Brain microvascular endothelial cell (primary cell): ENCODE measurements around the gene ATXN2.
A peak's percentile ranks its signal among the peaks of the same experiment; 100 is the strongest.

Experiments
- DNase-seq: peaks from one replicate; pipeline ENCODE4 v3.0.0-alpha.2; 2020
- H3K27ac ChIP-seq: fragments of 250-450 bp; sonication (Bioruptor Pico); 2 replicates; pipeline ENCODE4 v1.5.1; 2020; ENCODE audit warnings: mild to moderate bottlenecking, moderate library complexity
- H3K27me3 ChIP-seq: fragments of 250-450 bp; sonication (Bioruptor Pico); replicated peaks from 2 replicates; pipeline ENCODE4 v1.5.1; 2020; ENCODE audit warnings: mild to moderate bottlenecking
- H3K36me3 ChIP-seq: fragments of 250-450 bp; sonication (Bioruptor Pico); replicated peaks from 2 replicates; pipeline ENCODE4 v1.5.1; 2020; ENCODE audit warnings: mild to moderate bottlenecking
- H3K4me3 ChIP-seq: 2 replicates; pipeline ENCODE4 v1.5.1; 2011; ENCODE audit warnings: low read depth, mild to moderate bottlenecking, control low read depth, low read length, moderate library complexity
- in situ Hi-C: cut with HindIII; loops from 2 replicates; pipeline ENCODE4 v1.10.0; 2017; ENCODE audit warnings: low sequenced_read_pairs, low pct_ligation_motif_present
- TF ChIP-seq, protein P1 (sequence below): IDR thresholded peaks from 2 replicates; pipeline ENCODE4 v1.5.1; 2011; ENCODE audit warnings: low read depth, mild to moderate bottlenecking, moderate library complexity, low read length, control low read depth, inconsistent platforms; ENCODE audit errors: missing control alignments

Gene ATXN2

DNA sequence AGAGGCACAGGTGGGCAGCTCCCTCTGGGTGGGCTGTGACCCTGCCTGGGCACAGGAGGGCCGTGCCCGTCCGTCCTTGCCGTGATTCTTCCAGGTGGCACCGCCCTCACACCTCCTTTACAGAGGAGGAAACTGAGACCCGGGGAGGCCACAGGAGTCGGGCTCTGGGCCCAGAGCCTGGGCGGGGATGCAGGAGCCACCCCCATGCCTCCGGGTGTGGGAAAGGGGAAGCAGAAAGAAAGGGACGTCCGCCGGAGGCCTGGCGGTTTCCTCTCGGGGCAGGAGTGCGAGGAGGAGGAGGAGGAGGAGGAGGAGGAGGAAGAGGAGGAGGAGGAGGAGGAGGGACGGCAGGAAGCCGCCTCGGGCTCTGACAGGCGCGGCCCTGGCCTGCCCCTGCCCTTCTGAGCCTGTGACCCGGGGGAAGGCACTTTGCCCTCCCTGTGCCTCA is 170.4 kb downstream of the ATXN2 start:
- Histone ChIP-seq H3K36me3 (peaks cover 52% of the 10 kb centered on the region), H3K27ac (peak overlapping the region; percentile 21), H3K27me3 (no peaks in the 10 kb centered on the region), H3K4me3 (no peak overlapping the region)
- DNase-seq = no peak
- TF ChIP-seq, protein P1, sequence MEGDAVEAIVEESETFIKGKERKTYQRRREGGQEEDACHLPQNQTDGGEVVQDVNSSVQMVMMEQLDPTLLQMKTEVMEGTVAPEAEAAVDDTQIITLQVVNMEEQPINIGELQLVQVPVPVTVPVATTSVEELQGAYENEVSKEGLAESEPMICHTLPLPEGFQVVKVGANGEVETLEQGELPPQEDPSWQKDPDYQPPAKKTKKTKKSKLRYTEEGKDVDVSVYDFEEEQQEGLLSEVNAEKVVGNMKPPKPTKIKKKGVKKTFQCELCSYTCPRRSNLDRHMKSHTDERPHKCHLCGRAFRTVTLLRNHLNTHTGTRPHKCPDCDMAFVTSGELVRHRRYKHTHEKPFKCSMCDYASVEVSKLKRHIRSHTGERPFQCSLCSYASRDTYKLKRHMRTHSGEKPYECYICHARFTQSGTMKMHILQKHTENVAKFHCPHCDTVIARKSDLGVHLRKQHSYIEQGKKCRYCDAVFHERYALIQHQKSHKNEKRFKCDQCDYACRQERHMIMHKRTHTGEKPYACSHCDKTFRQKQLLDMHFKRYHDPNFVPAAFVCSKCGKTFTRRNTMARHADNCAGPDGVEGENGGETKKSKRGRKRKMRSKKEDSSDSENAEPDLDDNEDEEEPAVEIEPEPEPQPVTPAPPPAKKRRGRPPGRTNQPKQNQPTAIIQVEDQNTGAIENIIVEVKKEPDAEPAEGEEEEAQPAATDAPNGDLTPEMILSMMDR = no peak
- in situ Hi-C loops = no loop called here

DNA sequence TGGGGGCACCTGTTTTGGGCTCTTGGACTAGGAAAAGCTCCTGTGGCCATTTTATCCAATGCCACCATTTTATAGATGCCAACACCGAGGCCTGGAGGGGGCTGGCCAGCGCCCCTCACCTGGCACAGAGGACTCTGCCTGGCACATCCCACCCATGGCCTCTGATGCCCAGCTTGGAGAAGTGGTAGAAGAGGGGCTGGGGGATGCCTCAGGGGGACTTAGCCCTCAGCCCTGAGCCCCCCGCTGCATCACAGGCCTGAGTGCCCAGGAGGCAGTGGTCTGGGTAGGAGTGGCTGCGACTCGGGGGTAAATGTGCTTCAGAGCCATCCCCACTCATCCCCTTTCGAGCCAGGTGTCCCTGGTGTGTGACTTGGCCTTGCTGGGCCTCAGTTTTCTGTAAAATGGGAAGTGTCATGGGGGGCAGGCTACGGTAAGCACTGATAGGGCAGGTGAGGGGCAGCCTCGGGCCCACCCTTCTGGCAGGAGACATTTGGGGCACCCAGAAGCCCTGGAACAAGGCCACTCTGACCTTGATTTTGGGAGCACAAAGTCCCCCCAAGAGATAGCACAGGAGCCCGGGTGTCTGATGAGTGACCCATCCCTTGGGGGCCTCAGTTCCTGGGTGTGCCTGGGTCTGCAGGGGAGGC is 170.9 kb downstream of the ATXN2 start:
- H3K36me3 ChIP-seq = peaks cover 55% of the 10 kb centered on the region
- TF ChIP-seq, protein P1 = no peak
- H3K4me3 ChIP-seq = no peak overlapping the region
- H3K27me3 ChIP-seq = no peaks in the 10 kb centered on the region
- no peak for DNase-seq
- in situ Hi-C loops = no loop called here
- peak overlapping the region; percentile 21 for H3K27ac ChIP-seq

DNA sequence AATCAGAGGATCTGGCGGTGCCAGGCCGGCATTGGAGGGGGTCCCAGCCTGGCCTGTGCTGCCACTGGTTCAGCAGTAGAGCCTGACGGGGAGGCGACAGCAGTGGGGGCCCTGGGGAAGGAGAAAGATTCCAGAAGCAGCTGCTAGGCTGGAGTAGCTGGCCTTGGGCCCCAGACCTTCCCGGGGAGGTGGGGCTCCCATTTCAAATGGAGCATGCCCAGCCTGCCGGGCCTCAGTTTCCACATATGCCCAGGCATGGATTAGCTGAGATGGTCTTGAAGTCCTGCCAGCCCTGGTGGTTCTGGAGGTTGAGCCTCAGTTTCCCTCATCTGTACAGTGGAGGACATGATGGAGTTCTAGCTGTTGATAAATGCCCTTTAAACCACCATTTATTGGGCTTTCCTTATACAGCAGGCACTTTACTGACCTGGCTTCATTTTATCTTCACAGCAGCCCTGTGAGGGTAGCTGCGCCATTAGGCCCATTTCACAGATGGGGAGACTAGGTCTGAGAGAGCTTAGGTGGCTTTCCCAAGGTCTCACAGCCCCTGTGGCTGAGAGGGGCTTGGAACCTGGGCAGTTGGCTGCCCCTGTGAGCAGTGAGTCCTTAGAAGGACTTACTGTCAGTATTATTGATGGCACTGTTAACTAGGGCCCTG is 171.6 kb downstream of the ATXN2 start:
- TF ChIP-seq, protein P1 = no peak
- Histone ChIP-seq H3K4me3 (no peak overlapping the region), H3K27me3 (no peaks in the 10 kb centered on the region), H3K36me3 (peaks cover 49% of the 10 kb centered on the region), H3K27ac (no peak overlapping the region)
- in situ Hi-C loops = no loop called here
- no peak for DNase-seq

DNA sequence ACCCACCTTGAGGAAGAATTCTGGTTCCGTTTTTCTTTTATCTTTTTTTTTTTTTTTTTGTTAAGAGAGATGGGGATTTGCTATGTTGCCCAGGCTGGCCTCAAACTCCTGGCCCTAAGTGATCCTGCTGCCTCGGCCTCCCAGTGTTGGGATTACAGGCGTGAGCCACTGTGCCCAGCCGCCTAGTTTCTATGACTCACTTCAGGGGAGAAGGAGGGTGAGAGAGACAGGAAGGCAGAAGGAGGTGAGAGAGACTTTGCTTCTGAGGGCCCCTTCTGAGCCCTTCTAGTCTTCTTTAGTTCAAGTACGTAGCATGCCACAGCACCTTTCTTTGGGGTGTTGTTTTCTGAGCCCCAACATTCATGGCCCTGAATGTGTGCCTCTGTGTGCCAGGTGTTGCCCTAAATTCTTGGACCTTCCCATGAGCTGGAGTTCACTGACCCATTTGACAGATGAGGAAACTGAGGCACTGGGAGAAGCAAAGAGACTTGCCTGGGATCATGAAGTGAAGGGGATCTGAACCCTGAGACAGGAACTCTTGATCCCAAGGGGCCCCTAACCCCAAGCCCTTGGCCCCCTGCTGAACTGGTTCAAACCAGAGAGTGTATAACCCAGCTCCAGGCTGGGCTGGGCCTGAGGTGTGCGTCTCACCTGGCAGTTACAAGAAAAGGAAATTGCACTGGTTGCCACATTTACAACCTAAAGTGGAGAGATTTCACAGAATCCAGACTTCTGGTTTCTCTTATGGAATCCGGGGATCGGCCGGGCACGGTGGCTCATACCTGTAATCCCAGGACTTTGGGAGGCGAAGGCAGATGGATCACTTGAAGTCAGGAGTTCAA is 172.6 kb downstream of the ATXN2 start:
- H3K36me3 ChIP-seq = peaks cover 56% of the 10 kb centered on the region
- DNase-seq = peak; percentile 55
- H3K4me3 ChIP-seq = no peak overlapping the region
- H3K27ac ChIP-seq = no peak overlapping the region
- in situ Hi-C loops = no loop called here
- TF ChIP-seq, protein P1 = no peak
- H3K27me3 ChIP-seq = no peaks in the 10 kb centered on the region

DNA sequence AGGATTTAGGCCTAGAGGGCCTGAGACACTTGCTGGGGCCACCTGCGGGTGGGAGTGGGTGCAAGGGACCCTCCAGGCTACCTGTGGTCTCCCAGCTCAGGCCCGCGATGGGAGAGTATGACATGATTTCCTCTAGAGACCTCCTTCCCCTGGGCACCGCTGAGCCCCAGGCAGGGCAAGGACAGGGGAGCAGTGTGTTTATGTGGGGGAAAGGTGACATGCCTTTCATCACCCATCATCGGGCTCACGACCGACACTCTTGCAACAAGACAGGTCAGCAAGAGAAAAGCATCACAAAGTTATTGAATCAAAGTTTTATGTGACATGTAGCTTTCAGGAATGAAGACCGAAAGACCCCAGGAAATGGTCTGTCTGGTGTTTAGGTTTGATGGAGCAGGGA is 173.5 kb downstream of the ATXN2 start:
- Histone ChIP-seq H3K27me3 (no peaks in the 10 kb centered on the region), H3K36me3 (peaks cover 63% of the 10 kb centered on the region), H3K4me3 (no peak overlapping the region), H3K27ac (peak overlapping the region; percentile 12)
- DNase-seq = no peak
- in situ Hi-C loops = no loop called here
- TF ChIP-seq, protein P1 = no peak
